Suprapubic skin (tissue), 4 donors: Measurements from ENCODE around the gene OVOL2. TPM values are rescaled to one million over a fixed set of nuclear protein-coding genes. Genes with fewer than 3 reads are reported as not detected.
A peak's percentile ranks its signal among the peaks of the same experiment; 100 is the strongest.

Source experiments
- DNase-seq, 2 donors: peaks; one replicate each; pipeline ENCODE4 v3.0.0-alpha.2; 2019; ENCODE audit warnings: low spot score in 2 of 2
- H3K27ac ChIP-seq: fragments of 200-600 bp; sonication (generic); one replicate; pipeline ENCODE4 v1.5.1; 2019
- H3K27me3 ChIP-seq: fragments of 200-600 bp; sonication (generic); one replicate; pipeline ENCODE4 v1.5.1; 2019
- H3K36me3 ChIP-seq: fragments of 200-600 bp; sonication (generic); one replicate; pipeline ENCODE4 v1.5.1; 2019
- H3K4me1 ChIP-seq: fragments of 200-600 bp; sonication (generic); one replicate; pipeline ENCODE4 v1.5.1; 2019
- H3K4me3 ChIP-seq: fragments of 200-600 bp; sonication (generic); one replicate; pipeline ENCODE4 v1.5.1; 2019; ENCODE audit warnings: mild to moderate bottlenecking
- H3K9me3 ChIP-seq: fragments of 200-600 bp; sonication (generic); one replicate; pipeline ENCODE4 v1.5.1; 2019
- EP300 ChIP-seq: sonication (generic); formaldehyde crosslinking; IDR thresholded peaks from one replicate; pipeline ENCODE4 v1.6.1; 2017; ENCODE audit warnings: antibody characterized with exemption
- POLR2A ChIP-seq, 2 donors: fragments of 450-650 bp; IDR thresholded peaks; one replicate each; pipeline ENCODE4 v1.6.1; 2017; ENCODE audit warnings: antibody characterized with exemption in 2 of 2, mild to moderate bottlenecking in 2 of 2, moderate library complexity in 2 of 2
- POLR2AphosphoS5 ChIP-seq, 3 donors: sonication (generic); formaldehyde crosslinking; IDR thresholded peaks; one replicate each; pipeline ENCODE4 v1.6.1; 2017; ENCODE audit warnings: antibody characterized with exemption in 3 of 3
- WGBS: methylation state at CpG from one replicate; pipeline ENCODE4 v1.1.5; 2018; 5-methylcytosine and 5-hydroxymethylcytosine counted together
- total RNA-seq, 4 donors: library from RNA; depleted of rRNA; stranded (reverse); fragments of >200 nt; gene quantifications; one replicate each; pipeline ENCODE4 v1.1.0, GENCODE V29; 2016
- TF ChIP-seq, protein P1 (sequence below), 2 donors: fragments of 200-600 bp in 1 of 2; fragments of 450-650 bp in 1 of 2; sonication (generic) in 1 of 2; IDR thresholded peaks; one replicate each; pipeline ENCODE4 v1.5.1; 2016 to 2019; ENCODE audit warnings: antibody characterized with exemption in 2 of 2, mild to moderate bottlenecking in 1 of 2, moderate library complexity in 1 of 2

OVOL2 gene
- total RNA-seq, 4 donors from 2014 or later, result 16.9 to 53.8 (median 24.8) TPM

DNA sequence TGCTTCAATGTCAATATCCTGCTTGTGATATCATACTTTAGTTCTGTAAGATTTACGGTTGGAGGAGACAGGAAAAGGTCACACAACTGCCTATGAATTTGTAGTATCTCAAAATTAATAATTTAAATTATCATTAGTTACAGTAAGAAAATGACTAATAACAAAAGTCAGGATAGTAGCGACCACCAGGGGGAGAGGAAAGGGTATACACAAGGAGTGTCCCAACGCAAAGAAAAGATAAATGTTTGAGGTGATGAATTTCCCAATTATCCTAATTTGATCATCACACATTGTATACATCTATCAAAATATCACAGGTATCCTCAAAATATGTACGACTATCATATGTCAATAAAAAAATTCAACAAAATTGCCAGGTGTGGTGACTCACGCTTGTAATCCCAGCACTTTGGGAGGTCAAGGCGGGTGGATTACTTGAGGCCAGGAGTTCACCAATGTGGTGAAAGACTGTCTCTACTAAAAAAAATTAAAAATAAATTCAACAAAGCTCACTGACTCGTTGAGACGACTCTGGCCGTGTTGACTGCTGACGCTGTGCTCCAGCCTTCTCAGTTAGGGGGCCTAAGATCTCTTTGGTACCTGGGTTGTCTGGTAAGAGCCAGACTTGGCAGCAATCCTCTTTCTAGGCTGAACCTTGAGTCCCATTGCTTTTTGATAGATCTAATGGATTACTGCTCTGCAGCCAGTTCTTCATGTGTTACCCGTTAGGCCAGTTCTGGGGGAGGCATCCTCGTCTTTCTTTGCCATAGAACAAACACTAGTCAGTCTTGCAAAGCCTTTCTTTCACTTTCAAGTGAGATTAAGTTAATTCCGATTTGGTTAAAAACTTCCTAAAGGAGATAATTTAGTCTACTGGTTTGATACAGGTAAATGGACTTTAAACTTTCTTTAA is 9.0 kb upstream of the OVOL2 start:
- Histone ChIP-seq H3K9me3 (no peaks in the 10 kb centered on the region), H3K36me3 (no peaks in the 10 kb centered on the region), H3K4me1 (no peaks in the 10 kb centered on the region), H3K27ac (no peak overlapping the region), H3K27me3 (peaks cover 4% of the 10 kb centered on the region), H3K4me3 (no peak overlapping the region)
- DNase-seq, result no peak
- TF ChIP-seq, protein P1, sequence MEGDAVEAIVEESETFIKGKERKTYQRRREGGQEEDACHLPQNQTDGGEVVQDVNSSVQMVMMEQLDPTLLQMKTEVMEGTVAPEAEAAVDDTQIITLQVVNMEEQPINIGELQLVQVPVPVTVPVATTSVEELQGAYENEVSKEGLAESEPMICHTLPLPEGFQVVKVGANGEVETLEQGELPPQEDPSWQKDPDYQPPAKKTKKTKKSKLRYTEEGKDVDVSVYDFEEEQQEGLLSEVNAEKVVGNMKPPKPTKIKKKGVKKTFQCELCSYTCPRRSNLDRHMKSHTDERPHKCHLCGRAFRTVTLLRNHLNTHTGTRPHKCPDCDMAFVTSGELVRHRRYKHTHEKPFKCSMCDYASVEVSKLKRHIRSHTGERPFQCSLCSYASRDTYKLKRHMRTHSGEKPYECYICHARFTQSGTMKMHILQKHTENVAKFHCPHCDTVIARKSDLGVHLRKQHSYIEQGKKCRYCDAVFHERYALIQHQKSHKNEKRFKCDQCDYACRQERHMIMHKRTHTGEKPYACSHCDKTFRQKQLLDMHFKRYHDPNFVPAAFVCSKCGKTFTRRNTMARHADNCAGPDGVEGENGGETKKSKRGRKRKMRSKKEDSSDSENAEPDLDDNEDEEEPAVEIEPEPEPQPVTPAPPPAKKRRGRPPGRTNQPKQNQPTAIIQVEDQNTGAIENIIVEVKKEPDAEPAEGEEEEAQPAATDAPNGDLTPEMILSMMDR (IDR thresholded peaks at IDR 0.05), result no peak
- TF ChIP-seq EP300 (no peak), POLR2AphosphoS5 (IDR thresholded peaks at IDR 0.05) (no peak), POLR2A (IDR thresholded peaks at IDR 0.05) (no peak)
- WGBS, result 66% methylated on average over 13 of the region's 13 CpGs

DNA sequence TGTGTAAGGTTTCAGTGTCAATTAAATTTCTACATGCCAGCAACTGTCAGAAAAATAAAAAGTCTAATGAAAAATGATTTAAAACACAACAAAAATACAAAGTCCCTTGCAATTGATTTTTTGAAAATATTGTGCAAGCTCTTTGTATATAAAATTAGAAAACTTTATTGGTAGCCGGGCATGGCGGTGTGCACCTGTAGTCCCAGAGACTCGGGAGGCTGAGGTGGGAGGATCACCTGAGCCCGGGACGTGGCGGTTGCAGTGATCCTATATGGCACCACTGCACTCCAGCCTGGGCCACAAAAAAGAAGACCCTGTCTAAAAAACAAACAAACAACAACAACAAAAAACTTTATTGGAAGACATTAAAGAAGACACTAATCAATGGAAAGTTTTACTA is 6.0 kb upstream of the OVOL2 start:
- TF ChIP-seq POLR2A (IDR thresholded peaks at IDR 0.05) (no peak), EP300 (no peak), POLR2AphosphoS5 (IDR thresholded peaks at IDR 0.05) (no peak)
- TF ChIP-seq, protein P1 (IDR thresholded peaks at IDR 0.05), result no peak
- Histone ChIP-seq H3K36me3 (no peaks in the 10 kb centered on the region), H3K27ac (no peak overlapping the region), H3K9me3 (no peaks in the 10 kb centered on the region), H3K27me3 (peaks cover 26% of the 10 kb centered on the region), H3K4me3 (no peak overlapping the region), H3K4me1 (peaks cover 7% of the 10 kb centered on the region)
- 94% methylated on average over 6 of the region's 6 CpGs for WGBS
- no peak for DNase-seq

DNA sequence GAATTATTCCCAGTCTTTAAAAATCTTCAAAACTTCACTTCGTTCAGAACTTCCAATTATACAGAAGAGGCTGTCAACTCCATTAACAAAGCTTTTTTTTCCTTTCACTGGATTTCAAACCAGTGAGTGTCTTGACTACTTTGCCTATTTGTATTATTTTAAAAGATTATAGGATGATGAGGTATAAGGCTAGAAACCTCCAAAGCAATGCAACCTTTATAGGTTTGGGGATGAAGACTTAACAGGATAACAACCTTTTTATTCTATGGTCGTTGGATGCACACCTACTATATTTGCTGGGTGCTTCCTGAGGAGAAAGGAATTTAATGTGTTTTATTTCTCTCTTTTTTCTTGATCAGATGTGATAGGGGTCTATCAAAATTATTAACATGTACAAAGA is 1.9 kb upstream of the OVOL2 start:
- H3K4me1 ChIP-seq, result peaks cover 42% of the 10 kb centered on the region
- no peak overlapping the region for H3K4me3 ChIP-seq
- H3K27ac ChIP-seq, result no peak overlapping the region

DNA sequence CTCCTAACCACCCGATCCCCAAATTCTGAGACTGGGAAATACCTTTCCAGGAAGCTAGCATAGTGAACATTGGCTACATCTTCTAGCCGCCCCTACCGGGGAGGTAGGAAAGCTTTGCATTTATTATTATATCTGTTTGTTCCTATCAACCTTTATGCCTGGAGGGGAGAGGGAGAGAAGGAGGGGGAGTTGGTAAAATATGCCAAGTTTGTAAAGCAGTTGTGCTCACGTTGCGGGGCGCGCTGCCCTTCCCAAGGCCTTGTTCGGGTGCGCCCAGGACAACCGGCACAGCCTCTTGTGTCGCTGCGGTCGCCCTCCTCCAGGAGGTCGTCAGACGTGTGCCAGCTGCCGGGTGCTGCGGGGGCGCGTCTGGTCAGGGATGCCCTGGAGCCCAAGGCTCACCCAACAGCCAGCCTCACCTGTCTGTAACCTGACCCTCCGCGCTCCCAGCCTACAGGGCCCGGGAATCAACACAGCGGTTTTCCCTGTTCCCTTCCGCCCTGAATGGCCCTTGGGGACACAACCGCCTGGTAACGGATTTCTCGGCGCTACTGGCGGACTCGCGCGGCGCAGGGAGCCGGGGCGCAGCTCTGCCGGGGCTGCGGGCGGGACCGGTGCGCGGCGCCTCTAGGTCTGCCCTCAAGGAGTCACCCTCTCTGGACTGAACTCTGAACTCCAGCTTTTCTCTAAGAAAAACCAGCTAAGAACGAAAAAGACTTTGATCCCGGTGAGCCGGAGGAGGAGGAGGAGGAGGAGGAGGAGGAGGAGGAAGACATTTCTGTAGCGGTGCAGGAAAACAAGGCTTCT is 1.1 kb upstream of the OVOL2 start:
- no peak for DNase-seq
- no peak for TF ChIP-seq EP300
- TF ChIP-seq POLR2A (IDR thresholded peaks at IDR 0.05), result no peak
- TF ChIP-seq, protein P1 (IDR thresholded peaks at IDR 0.05), result no peak
- no peak for TF ChIP-seq POLR2AphosphoS5 (IDR thresholded peaks at IDR 0.05)
- Histone ChIP-seq H3K27me3 (peaks cover 74% of the 10 kb centered on the region), H3K36me3 (no peaks in the 10 kb centered on the region), H3K4me3 (peak overlapping the region; percentile 60), H3K4me1 (peaks cover 42% of the 10 kb centered on the region), H3K27ac (peak overlapping the region; percentile 88), H3K9me3 (no peaks in the 10 kb centered on the region)
- 4% methylated on average over 46 of the region's 46 CpGs for WGBS

More for the DNA sequence above, 1.9 kb upstream of the OVOL2 start:
- WGBS, result 52% methylated on average over 2 of the region's 2 CpGs
- Histone ChIP-seq H3K27me3 (peaks cover 67% of the 10 kb centered on the region), H3K9me3 (no peaks in the 10 kb centered on the region), H3K36me3 (no peaks in the 10 kb centered on the region)
- no peak for TF ChIP-seq EP300
- TF ChIP-seq POLR2AphosphoS5 (IDR thresholded peaks at IDR 0.05), result no peak
- TF ChIP-seq, protein P1 (IDR thresholded peaks at IDR 0.05), result no peak
- TF ChIP-seq POLR2A (IDR thresholded peaks at IDR 0.05), result no peak
- DNase-seq, result no peak

DNA sequence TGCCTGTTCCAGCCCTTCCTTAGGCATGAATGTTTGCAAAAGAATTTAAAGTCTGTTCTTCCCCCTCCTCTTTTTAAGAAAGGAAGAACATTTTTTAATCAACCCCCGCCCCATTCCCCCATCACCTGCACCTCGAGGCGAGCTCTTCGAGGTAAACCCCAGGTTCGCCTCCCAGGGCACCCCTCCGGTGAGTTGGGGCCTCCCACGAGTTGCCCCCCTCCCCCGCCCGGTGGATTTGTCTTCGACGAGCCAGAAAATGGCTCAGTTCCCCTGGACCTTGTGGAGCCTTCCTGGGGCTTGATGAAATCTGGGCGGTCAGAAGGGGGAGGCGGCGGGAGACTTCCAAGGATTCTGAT is 256 bp upstream of the OVOL2 start:
- 7% methylated on average over 13 of the region's 14 CpGs for WGBS
- Histone ChIP-seq H3K9me3 (no peaks in the 10 kb centered on the region), H3K4me1 (peaks cover 42% of the 10 kb centered on the region), H3K36me3 (no peaks in the 10 kb centered on the region), H3K27me3 (peaks cover 76% of the 10 kb centered on the region), H3K27ac (peak overlapping the region; percentile 88), H3K4me3 (peak overlapping the region; percentile 60)
- TF ChIP-seq POLR2A (IDR thresholded peaks at IDR 0.05) (no peak), POLR2AphosphoS5 (IDR thresholded peaks at IDR 0.05) (no peak), EP300 (no peak)
- TF ChIP-seq, protein P1 (IDR thresholded peaks at IDR 0.05), result no peak
- DNase-seq, result no peak
